Measurements from ENCODE around the gene SCGB1D1. TPM values are rescaled to one million over a fixed set of nuclear protein-coding genes. Genes with fewer than 3 reads are reported as not detected.

Gene SCGB1D1
- total and polyA plus RNA-seq, 2 of the 8 experiments (the other 6 are each of a cell fraction or from before 2014, with no cell fraction given) = not detected

- TF ChIP-seq CHD7 (IDR thresholded peaks at IDR 0.05; ENCODE audit: insufficient replicate concordance, low read length) (no peak), CTBP2 (IDR thresholded peaks at IDR 0.05; ENCODE audit: borderline replicate concordance, insufficient read depth, insufficient read length, low read length) (no peak), CBX8 (IDR thresholded peaks at IDR 0.05; ENCODE audit: borderline replicate concordance, low read depth, low read length) (no peak), TBP (IDR thresholded peaks at IDR 0.05; ENCODE audit: low read depth, low read length) (no peak), POLR2A (IDR thresholded peaks at IDR 0.05; ENCODE audit: control extremely low read depth in 1 of 2, low read depth in 2 of 2, low read length in 2 of 2) (no peak)
Observed at GRCh38 chr11:62166371-62166770, 23.6 kb upstream of the SCGB1D1 start (continued).

Measured in H1 (cell line).